OCI-LY1 (cell line): Measurements from ENCODE around the gene ABTB2.

Source experiments
- H2AFZ ChIP-seq: fragments of 200-600 bp; sonication (generic), shearing (Covaris generic); 2 replicates; pipeline ENCODE4 v1.6.0; 2014; ENCODE audit warnings: antibody characterized with exemption, mild to moderate bottlenecking, low read length
- H3F3A ChIP-seq: fragments of 200-600 bp; sonication (generic), shearing (Covaris generic); 2 replicates; pipeline ENCODE4 v1.6.0; 2014; ENCODE audit warnings: mild to moderate bottlenecking, antibody characterized with exemption, low read length, moderate library complexity; ENCODE audit not compliant: insufficient read depth
- H3K27ac ChIP-seq: fragments of 200-600 bp; sonication (generic); 2 replicates; pipeline ENCODE4 v1.5.1; 2014; ENCODE audit warnings: low read length, mixed run types, mild to moderate bottlenecking, low read depth; ENCODE audit not compliant: poor library complexity, severe bottlenecking
- H3K27me3 ChIP-seq: fragments of 200-600 bp; sonication (generic); 2 replicates; pipeline ENCODE4 v1.6.0; 2014; ENCODE audit warnings: antibody characterized with exemption, mild to moderate bottlenecking, low read length, moderate library complexity; ENCODE audit not compliant: insufficient read depth
- H3K36me3 ChIP-seq: fragments of 200-600 bp; sonication (generic); 2 replicates; pipeline ENCODE4 v1.6.1; 2014; ENCODE audit warnings: mild to moderate bottlenecking, antibody characterized with exemption, low read length, moderate library complexity, mixed read lengths; ENCODE audit not compliant: insufficient read depth
- H3K4me1 ChIP-seq: fragments of 200-600 bp; sonication (generic); 2 replicates; pipeline ENCODE4 v1.5.1; 2014; ENCODE audit warnings: mild to moderate bottlenecking, low read length, moderate library complexity; ENCODE audit not compliant: insufficient read depth, severe bottlenecking
- H3K4me2 ChIP-seq: fragments of 200-600 bp; sonication (generic), shearing (Covaris generic); 2 replicates; pipeline ENCODE4 v1.6.1; 2014; ENCODE audit warnings: low read length
- H3K4me3 ChIP-seq: fragments of 200-600 bp; sonication (generic); 2 replicates; pipeline ENCODE4 v1.5.1; 2014; ENCODE audit warnings: low read length, low read depth, mild to moderate bottlenecking, mixed read lengths; ENCODE audit not compliant: poor library complexity, severe bottlenecking
- H3K79me2 ChIP-seq: fragments of 200-600 bp; shearing (Covaris generic); 2 replicates; pipeline ENCODE4 v1.6.1; 2016; ENCODE audit warnings: mixed run types, low read length, mixed read lengths; ENCODE audit not compliant: insufficient read depth
- H3K9ac ChIP-seq: fragments of 200-600 bp; sonication (generic), shearing (Covaris generic); 2 replicates; pipeline ENCODE4 v1.6.1; 2014; ENCODE audit warnings: mild to moderate bottlenecking, low read length, mixed read lengths
- H3K9me2 ChIP-seq: fragments of 200-600 bp; sonication (generic), shearing (Covaris generic); 2 replicates; pipeline ENCODE4 v1.6.1; 2014; ENCODE audit warnings: low read depth, mild to moderate bottlenecking, low read length, mixed read lengths
- H3K9me3 ChIP-seq: fragments of 200-600 bp; shearing (Covaris generic); 2 replicates; pipeline ENCODE4 v1.6.1; 2014; ENCODE audit warnings: low read length, mixed read lengths
- H4K20me1 ChIP-seq: fragments of 200-600 bp; sonication (generic), shearing (Covaris generic); 2 replicates; pipeline ENCODE4 v1.6.0; 2016; ENCODE audit warnings: mild to moderate bottlenecking, low read length; ENCODE audit not compliant: insufficient read depth
- EZH2 ChIP-seq: fragments of 200-600 bp; sonication (generic), shearing (Covaris generic); IDR thresholded peaks from 2 replicates; pipeline ENCODE4 v1.8.0; 2017; ENCODE audit warnings: borderline replicate concordance, mixed run types, mild to moderate bottlenecking, antibody characterized with exemption, low read length, moderate library complexity, mixed read lengths
- TF ChIP-seq, protein P1 (sequence below): fragments of 200-600 bp; sonication (generic), shearing (Covaris generic); IDR thresholded peaks from 2 replicates; pipeline ENCODE4 v1.5.1; 2017; ENCODE audit warnings: mild to moderate bottlenecking, antibody characterized with exemption, low read length, moderate library complexity, mixed read lengths

Gene ABTB2

DNA sequence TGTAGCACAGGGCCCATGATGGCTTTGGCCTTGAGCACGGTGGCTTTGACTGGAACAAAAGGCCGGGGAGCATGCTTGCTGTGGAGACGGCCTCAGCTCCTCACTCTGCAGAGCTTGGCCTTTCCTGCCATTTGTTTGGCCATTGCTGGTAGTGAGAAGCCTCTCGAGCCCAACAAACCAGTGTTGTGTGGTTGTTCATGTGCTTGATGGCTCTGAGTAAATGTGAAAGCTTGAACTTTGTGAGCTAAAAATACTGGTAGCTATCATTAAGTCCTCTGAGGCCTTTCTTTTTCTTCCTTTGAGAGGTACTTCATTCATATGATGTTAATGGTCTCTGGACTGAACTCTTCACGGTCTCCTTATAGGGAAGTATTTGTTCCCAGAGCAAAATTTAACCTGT, 212.7 kb downstream of the ABTB2 start:
- Histone ChIP-seq H3K36me3 (peaks cover 99% of the 10 kb centered on the region), H3F3A (no peaks in the 10 kb centered on the region), H3K4me3 (no peak overlapping the region)

DNA sequence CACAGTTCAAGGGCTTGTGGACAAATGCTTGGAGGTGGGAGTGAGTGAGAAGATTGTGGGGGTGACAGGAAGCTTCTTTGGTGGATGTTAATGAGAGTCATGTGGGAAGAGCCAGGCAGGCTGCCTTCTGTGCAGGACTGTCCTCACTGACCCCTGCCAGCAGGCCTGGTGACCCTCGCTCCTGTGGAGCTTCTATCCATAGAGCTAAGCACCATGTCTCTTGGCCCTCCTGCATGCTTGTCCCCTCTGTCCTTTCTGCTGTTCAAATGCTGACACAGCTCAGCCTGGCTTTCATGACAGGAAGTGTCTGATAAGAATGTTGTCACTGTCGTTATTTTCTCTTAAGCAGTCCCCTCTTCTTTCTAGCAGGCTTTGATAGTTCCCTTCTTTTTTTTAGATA, 214.8 kb downstream of the ABTB2 start:
- Histone ChIP-seq H3K79me2 (no peaks in the 10 kb centered on the region), H3K4me2 (no peak overlapping the region), H3K4me1 (no peaks in the 10 kb centered on the region), H3K9me3 (no peaks in the 10 kb centered on the region), H4K20me1 (no peaks in the 10 kb centered on the region), H3K36me3 (peaks cover 97% of the 10 kb centered on the region), H2AFZ (no peak overlapping the region), H3K9ac (no peak overlapping the region), H3K9me2 (no peaks in the 10 kb centered on the region), H3K27me3 (no peaks in the 10 kb centered on the region), H3K27ac (no peak overlapping the region), H3F3A (no peaks in the 10 kb centered on the region), H3K4me3 (no peak overlapping the region)
- TF ChIP-seq, protein P1, sequence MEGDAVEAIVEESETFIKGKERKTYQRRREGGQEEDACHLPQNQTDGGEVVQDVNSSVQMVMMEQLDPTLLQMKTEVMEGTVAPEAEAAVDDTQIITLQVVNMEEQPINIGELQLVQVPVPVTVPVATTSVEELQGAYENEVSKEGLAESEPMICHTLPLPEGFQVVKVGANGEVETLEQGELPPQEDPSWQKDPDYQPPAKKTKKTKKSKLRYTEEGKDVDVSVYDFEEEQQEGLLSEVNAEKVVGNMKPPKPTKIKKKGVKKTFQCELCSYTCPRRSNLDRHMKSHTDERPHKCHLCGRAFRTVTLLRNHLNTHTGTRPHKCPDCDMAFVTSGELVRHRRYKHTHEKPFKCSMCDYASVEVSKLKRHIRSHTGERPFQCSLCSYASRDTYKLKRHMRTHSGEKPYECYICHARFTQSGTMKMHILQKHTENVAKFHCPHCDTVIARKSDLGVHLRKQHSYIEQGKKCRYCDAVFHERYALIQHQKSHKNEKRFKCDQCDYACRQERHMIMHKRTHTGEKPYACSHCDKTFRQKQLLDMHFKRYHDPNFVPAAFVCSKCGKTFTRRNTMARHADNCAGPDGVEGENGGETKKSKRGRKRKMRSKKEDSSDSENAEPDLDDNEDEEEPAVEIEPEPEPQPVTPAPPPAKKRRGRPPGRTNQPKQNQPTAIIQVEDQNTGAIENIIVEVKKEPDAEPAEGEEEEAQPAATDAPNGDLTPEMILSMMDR: no peak
- no peak for TF ChIP-seq EZH2

More for the DNA sequence above, 212.7 kb downstream of the ABTB2 start:
- Histone ChIP-seq H3K4me1 (no peaks in the 10 kb centered on the region), H3K79me2 (no peaks in the 10 kb centered on the region), H3K4me2 (no peak overlapping the region), H3K9ac (no peak overlapping the region), H3K9me3 (no peaks in the 10 kb centered on the region), H3K9me2 (no peaks in the 10 kb centered on the region), H3K27me3 (no peaks in the 10 kb centered on the region), H3K27ac (no peak overlapping the region), H2AFZ (no peak overlapping the region), H4K20me1 (no peaks in the 10 kb centered on the region)
- TF ChIP-seq, protein P1: no peak
- no peak for TF ChIP-seq EZH2

DNA sequence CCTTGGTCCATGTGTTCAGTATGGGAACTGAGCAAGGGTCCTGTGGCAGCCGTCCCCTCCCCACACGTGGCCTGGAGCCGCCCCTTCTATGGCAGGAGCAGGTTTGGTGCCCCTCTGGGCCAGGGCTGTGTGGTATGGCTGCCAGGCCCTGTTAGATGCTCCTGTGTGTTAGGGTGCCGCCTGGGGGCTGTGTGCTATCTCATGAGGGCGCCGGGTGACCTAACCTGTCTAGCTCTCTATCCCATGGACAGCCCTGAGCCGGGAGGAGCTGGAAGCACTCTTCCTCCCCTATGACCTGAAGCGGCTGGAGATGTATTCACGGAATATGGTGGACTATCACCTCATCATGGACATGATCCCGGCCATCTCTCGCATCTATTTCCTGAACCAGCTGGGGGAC, 217.7 kb downstream of the ABTB2 start:
- no peaks in the 10 kb centered on the region for H3K27me3 ChIP-seq
- peaks cover 96% of the 10 kb centered on the region for H3K36me3 ChIP-seq
- no peak overlapping the region for H3K27ac ChIP-seq
- no peak for TF ChIP-seq EZH2
- TF ChIP-seq, protein P1: no peak
- no peak overlapping the region for H3K9ac ChIP-seq
- no peaks in the 10 kb centered on the region for H3K9me2 ChIP-seq
- no peaks in the 10 kb centered on the region for H3F3A ChIP-seq
- no peak overlapping the region for H3K4me2 ChIP-seq
- H3K4me1 ChIP-seq: no peaks in the 10 kb centered on the region
- no peaks in the 10 kb centered on the region for H3K9me3 ChIP-seq
- H2AFZ ChIP-seq: no peak overlapping the region
- H3K79me2 ChIP-seq: no peaks in the 10 kb centered on the region
- H4K20me1 ChIP-seq: no peaks in the 10 kb centered on the region
- H3K4me3 ChIP-seq: no peak overlapping the region
